Type B pancreatic cell (in vitro differentiated cells): ENCODE data around the gene AGPS. TPM values are rescaled to one million over a fixed set of nuclear protein-coding genes. Genes with fewer than 3 reads are reported as not detected.
A peak's percentile ranks its signal among the peaks of the same experiment; 100 is the strongest.

Experiments used
- DNase-seq: peaks from one replicate; pipeline ENCODE4 v3.0.0; 2021; ENCODE audit warnings: mixed read lengths; ENCODE audit not compliant: unreplicated experiment; ENCODE audit errors: extremely low spot score
- H3K27ac Mint-ChIP-seq: 2 replicates; pipeline ENCODE4 v1.8.0; 2021; ENCODE audit warnings: mild to moderate bottlenecking, mixed read lengths
- H3K27me3 Mint-ChIP-seq: 2 replicates; pipeline ENCODE4 v1.8.0; 2021; ENCODE audit warnings: mixed read lengths
- H3K36me3 Mint-ChIP-seq: 2 replicates; pipeline ENCODE4 v1.8.0; 2021; ENCODE audit warnings: mixed read lengths
- H3K4me1 Mint-ChIP-seq: one replicate; pipeline ENCODE4 v1.8.0; 2021; ENCODE audit warnings: mixed read lengths; ENCODE audit not compliant: unreplicated experiment
- H3K4me3 Mint-ChIP-seq: 2 replicates; pipeline ENCODE4 v1.8.0; 2021; ENCODE audit warnings: mild to moderate bottlenecking, mixed read lengths
- H3K9me3 Mint-ChIP-seq: 2 replicates; pipeline ENCODE4 v1.8.0; 2021; ENCODE audit warnings: mixed read lengths
- total RNA-seq: library from RNA; stranded (reverse); gene quantifications from 2 replicates; pipeline ENCODE4 v1.2.1, GENCODE V29; 2021; ENCODE audit warnings: low replicate concordance
- TF ChIP-seq, protein P1 (sequence below): fragments of 200-600 bp; sonication (generic); conservative IDR thresholded peaks from 2 replicates; pipeline ENCODE4 v1.5.0; 2021; ENCODE audit warnings: antibody characterized with exemption, mild to moderate bottlenecking

The AGPS gene
- total RNA-seq, 1 donor from 2014 or later = 52.1 TPM

DNA sequence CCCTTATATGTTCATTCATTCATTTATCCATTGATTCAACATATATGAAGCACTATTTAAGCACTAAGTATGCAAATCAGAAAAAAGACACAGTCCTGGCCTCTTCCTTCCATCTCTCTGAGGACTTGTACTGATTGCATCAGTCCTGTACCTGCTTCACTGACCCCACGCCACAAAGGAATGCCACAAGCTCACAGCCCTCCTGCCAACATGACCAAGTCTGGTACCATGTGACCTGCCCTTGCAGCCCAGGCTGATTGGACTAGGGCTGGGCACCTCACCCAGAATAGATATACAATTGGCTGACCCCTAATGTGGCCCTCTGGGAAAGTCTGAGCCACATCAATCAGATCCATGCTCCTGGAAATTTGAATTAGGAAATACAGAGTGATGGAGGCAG is 196.6 kb downstream of the AGPS start:
- TF ChIP-seq, protein P1, sequence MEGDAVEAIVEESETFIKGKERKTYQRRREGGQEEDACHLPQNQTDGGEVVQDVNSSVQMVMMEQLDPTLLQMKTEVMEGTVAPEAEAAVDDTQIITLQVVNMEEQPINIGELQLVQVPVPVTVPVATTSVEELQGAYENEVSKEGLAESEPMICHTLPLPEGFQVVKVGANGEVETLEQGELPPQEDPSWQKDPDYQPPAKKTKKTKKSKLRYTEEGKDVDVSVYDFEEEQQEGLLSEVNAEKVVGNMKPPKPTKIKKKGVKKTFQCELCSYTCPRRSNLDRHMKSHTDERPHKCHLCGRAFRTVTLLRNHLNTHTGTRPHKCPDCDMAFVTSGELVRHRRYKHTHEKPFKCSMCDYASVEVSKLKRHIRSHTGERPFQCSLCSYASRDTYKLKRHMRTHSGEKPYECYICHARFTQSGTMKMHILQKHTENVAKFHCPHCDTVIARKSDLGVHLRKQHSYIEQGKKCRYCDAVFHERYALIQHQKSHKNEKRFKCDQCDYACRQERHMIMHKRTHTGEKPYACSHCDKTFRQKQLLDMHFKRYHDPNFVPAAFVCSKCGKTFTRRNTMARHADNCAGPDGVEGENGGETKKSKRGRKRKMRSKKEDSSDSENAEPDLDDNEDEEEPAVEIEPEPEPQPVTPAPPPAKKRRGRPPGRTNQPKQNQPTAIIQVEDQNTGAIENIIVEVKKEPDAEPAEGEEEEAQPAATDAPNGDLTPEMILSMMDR = no peak
- H3K4me3 Mint-ChIP-seq = no peak overlapping the region

DNA sequence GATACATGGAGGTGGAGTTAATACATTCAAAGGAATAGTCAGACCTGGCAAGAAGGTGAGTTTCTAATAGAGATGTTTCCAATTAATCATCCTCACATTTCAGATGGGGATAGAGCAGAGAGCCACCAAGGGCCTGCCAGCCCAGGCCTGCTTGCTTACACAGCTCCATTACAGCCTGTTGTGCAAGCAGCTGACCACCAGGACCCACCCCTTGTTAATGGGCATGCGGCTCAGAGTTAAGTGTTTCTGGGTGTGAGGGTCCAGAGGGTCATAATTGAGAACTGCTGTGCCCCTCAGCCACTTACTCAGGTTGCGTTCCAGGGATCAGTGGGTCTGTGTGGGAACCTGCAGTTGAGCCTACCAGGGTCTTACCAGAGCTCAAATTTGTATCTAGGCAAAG is 199.8 kb downstream of the AGPS start:
- no peak overlapping the region for H3K4me3 Mint-ChIP-seq
- H3K4me1 Mint-ChIP-seq = peaks cover 31% of the 10 kb centered on the region
- H3K36me3 Mint-ChIP-seq = no peaks in the 10 kb centered on the region
- DNase-seq = no peak
- TF ChIP-seq, protein P1 = no peak
- H3K27ac Mint-ChIP-seq = no peak overlapping the region
- H3K9me3 Mint-ChIP-seq = no peaks in the 10 kb centered on the region
- no peaks in the 10 kb centered on the region for H3K27me3 Mint-ChIP-seq

More for the DNA sequence above, 196.6 kb downstream of the AGPS start:
- Mint-ChIP-seq H3K36me3 (no peaks in the 10 kb centered on the region), H3K27ac (no peak overlapping the region), H3K4me1 (peaks cover 28% of the 10 kb centered on the region), H3K9me3 (no peaks in the 10 kb centered on the region), H3K27me3 (no peaks in the 10 kb centered on the region)
- DNase-seq = no peak

DNA sequence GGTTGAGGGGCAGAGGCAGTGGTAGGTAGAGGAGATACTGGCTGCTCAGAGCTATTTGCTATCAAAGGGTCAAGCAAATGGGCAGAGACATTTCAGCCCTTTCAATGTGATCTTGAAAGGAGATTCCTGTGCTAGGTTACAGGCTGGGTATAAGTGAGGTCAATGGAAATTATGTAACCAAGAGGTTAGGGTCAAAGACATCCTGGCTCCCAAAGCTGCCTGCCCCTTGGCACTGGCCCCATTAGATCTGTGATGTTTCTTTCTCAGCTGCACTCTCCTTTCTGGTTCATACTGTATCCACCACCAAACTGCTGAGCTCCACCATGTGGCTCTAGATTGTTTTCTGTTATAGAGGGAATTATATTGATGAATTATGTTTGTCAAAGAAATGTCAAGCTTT is 200.4 kb downstream of the AGPS start:
- Mint-ChIP-seq H3K4me3 (no peak overlapping the region), H3K36me3 (no peaks in the 10 kb centered on the region), H3K9me3 (no peaks in the 10 kb centered on the region), H3K27me3 (no peaks in the 10 kb centered on the region), H3K4me1 (peaks cover 33% of the 10 kb centered on the region), H3K27ac (no peak overlapping the region)
- TF ChIP-seq, protein P1 = no peak
- DNase-seq = no peak

DNA sequence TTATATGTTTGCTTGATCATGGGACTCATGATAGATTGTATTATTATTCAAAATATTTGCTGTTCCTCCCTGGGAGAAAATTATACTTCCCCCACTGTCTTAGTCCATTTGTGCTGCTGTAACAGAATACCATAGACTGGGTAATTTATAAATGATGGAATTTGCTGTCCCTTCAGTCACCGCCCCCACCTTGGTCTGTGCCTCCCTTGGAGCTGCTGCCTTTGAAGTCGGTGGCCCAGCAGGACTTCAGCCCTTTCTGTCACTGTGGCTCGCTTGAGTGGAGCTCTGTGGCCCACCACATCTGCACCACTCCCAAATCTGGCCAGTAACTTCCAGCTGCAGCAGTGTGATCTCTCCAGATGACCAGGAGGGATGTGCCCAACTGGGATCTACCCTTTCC is 200.8 kb downstream of the AGPS start:
- DNase-seq = no peak
- Mint-ChIP-seq H3K36me3 (no peaks in the 10 kb centered on the region), H3K27ac (peak overlapping the region; percentile 50), H3K9me3 (no peaks in the 10 kb centered on the region), H3K4me3 (no peak overlapping the region), H3K27me3 (no peaks in the 10 kb centered on the region), H3K4me1 (peaks cover 37% of the 10 kb centered on the region)
- TF ChIP-seq, protein P1 = no peak

Other genes starting within 250 kb of the AGPS start
- gene HNRNPA3, start 180.0 kb upstream of the AGPS start, total RNA-seq = 203 and 304 TPM in 2 replicates
- gene NFE2L2, start 128.0 kb upstream of the AGPS start, total RNA-seq = 74.7 and 95.0 TPM in 2 replicates